Inflammatory macrophage (primary cell): ENCODE data around the gene ARHGAP6.
"Not testable (repeated sequence)": the region's sequence is repeated elsewhere in the genome, so short reads cannot be mapped to it uniquely, and the experiment has no call there.

Source experiments
- DNase-seq, 2 donors: peaks; one replicate each; pipeline ENCODE4 v3.0.0-alpha.2; 2020 to 2022

Gene ARHGAP6

GRCh38 chrX:11137543-11138139 is 528.1 kb downstream of the ARHGAP6 start:
- DNase-seq, result peak; percentile 54 to 79

- DNase-seq, result no peak
These were observed 530.0 kb downstream of the ARHGAP6 start for GRCh38 chrX:11135564-11136185.

GRCh38 chrX:11131146-11131545 is 534.6 kb downstream of the ARHGAP6 start:
- peak; percentile 38 to 50 for DNase-seq

GRCh38 chrX:11130136-11130535 is 535.6 kb downstream of the ARHGAP6 start:
- DNase-seq, result no peak

- peak; percentile 50 to 68 for DNase-seq
These were observed 536.1 kb downstream of the ARHGAP6 start for GRCh38 chrX:11129534-11130105.

- no peak for DNase-seq
These were observed 540.7 kb downstream of the ARHGAP6 start for GRCh38 chrX:11125060-11125459.

- no peak for DNase-seq
These were observed 541.6 kb downstream of the ARHGAP6 start for GRCh38 chrX:11124112-11124511.

- not testable (repeated sequence) for DNase-seq
These were observed 542.6 kb downstream of the ARHGAP6 start for GRCh38 chrX:11123087-11123486.

GRCh38 chrX:11119313-11119943 is 546.3 kb downstream of the ARHGAP6 start:
- DNase-seq, result no peak

- DNase-seq, result no peak
These were observed 548.0 kb downstream of the ARHGAP6 start for GRCh38 chrX:11117745-11118144.

- DNase-seq, result peak; percentile 43 to 56
These were observed 552.0 kb downstream of the ARHGAP6 start for GRCh38 chrX:11113731-11114130.

GRCh38 chrX:11111947-11112346 is 553.8 kb downstream of the ARHGAP6 start:
- DNase-seq, result no peak

GRCh38 chrX:11111037-11111851 is 554.5 kb downstream of the ARHGAP6 start, which contains the start of gene HCCS:
HCCS (plus strand) TSS chrX:11111332; CDS start chrX:11112061, 729 bp downstream.
- peak; percentile 84 to 90 for DNase-seq

- DNase-seq, result no peak
These were observed 555.8 kb downstream of the ARHGAP6 start for GRCh38 chrX:11109968-11110367.

GRCh38 chrX:11108253-11108941 is 557.3 kb downstream of the ARHGAP6 start:
- DNase-seq, result no peak

- DNase-seq, result no peak
These were observed 560.6 kb downstream of the ARHGAP6 start for GRCh38 chrX:11105080-11105479.

- DNase-seq, result no peak
These were observed 562.0 kb downstream of the ARHGAP6 start for GRCh38 chrX:11103751-11104150.

GRCh38 chrX:11103006-11103405 is 562.7 kb downstream of the ARHGAP6 start:
- DNase-seq, result no peak

GRCh38 chrX:11100281-11101035 is 565.3 kb downstream of the ARHGAP6 start:
- DNase-seq, result no peak

GRCh38 chrX:11099465-11099864 is 566.3 kb downstream of the ARHGAP6 start:
- DNase-seq, result no peak

- no peak for DNase-seq
These were observed 567.8 kb downstream of the ARHGAP6 start for GRCh38 chrX:11097933-11098332.
